Stimulated activated CD4-positive, alpha-beta T cell treated with anti-CD3 and anti-CD28 coated beads, Interleukin-12 subunit alpha, Interleukin-12 subunit beta, amount 100 ng/mL, for 24 hours (primary cell): ENCODE results near the gene YJU2.
"Not testable (repeated sequence)": the region's sequence is repeated elsewhere in the genome, so short reads cannot be mapped to it uniquely, and the experiment has no call there.

Source experiments
- DNase-seq, 2 experiments: peaks; one replicate each; pipeline ENCODE4 v3.0.0-alpha.2; 2020; ENCODE audit warnings: low read depth in 2 of 2

Gene YJU2

GRCh38 chr19:4228765-4229178 is 18.1 kb upstream of the YJU2 start:
- no peak for DNase-seq

- DNase-seq = peak in 1 of 2 experiments; percentile 55
These were observed 17.5 kb upstream of the YJU2 start, which contains the start of gene EBI3 for GRCh38 chr19:4229179-4229931. Gene EBI3, plus strand, starts transcription at chr19:4229523. Its CDS starts 28 bp downstream, at chr19:4229551.

GRCh38 chr19:4230237-4230636 is 16.6 kb upstream of the YJU2 start:
- DNase-seq = not testable (repeated sequence)

GRCh38 chr19:4231521-4231920 is 15.4 kb upstream of the YJU2 start:
- DNase-seq = not testable (repeated sequence)

GRCh38 chr19:4232139-4232538 is 14.7 kb upstream of the YJU2 start:
- DNase-seq = not testable (repeated sequence)

GRCh38 chr19:4232614-4233281 is 14.1 kb upstream of the YJU2 start:
- DNase-seq = no peak

GRCh38 chr19:4233282-4233853 is 13.5 kb upstream of the YJU2 start:
- DNase-seq = peak; percentile 43 to 74

- no peak for DNase-seq
These were observed 12.6 kb upstream of the YJU2 start for GRCh38 chr19:4234142-4234861.

GRCh38 chr19:4234862-4235201 is 12.0 kb upstream of the YJU2 start:
- no peak for DNase-seq

- DNase-seq = not testable (repeated sequence)
These were observed 9.4 kb upstream of the YJU2 start for GRCh38 chr19:4237510-4237909.

- no peak for DNase-seq
These were observed 8.0 kb upstream of the YJU2 start for GRCh38 chr19:4238831-4239230.

GRCh38 chr19:4241824-4242430 is 5.0 kb upstream of the YJU2 start:
- no peak for DNase-seq

GRCh38 chr19:4245938-4246337 is 942 bp upstream of the YJU2 start:
- not testable (repeated sequence) for DNase-seq

- DNase-seq = no peak
These were observed 9.7 kb downstream of the YJU2 start for GRCh38 chr19:4256563-4256962.

GRCh38 chr19:4257025-4257424 is 10.1 kb downstream of the YJU2 start:
- DNase-seq = no peak

GRCh38 chr19:4258181-4258580 is 11.3 kb downstream of the YJU2 start:
- no peak for DNase-seq

- no peak for DNase-seq
These were observed 13.8 kb downstream of the YJU2 start for GRCh38 chr19:4260613-4261191.

GRCh38 chr19:4264812-4265211 is 17.9 kb downstream of the YJU2 start:
- no peak for DNase-seq

GRCh38 chr19:4266253-4267000 is 19.5 kb downstream of the YJU2 start:
- no peak for DNase-seq

GRCh38 chr19:4267101-4267900 is 20.4 kb downstream of the YJU2 start:
- DNase-seq = peak; percentile 22 to 61
